ENCODE results near the gene ATP1A4. TPM values are rescaled to one million over a fixed set of nuclear protein-coding genes. Genes with fewer than 3 reads are reported as not detected.
A peak's percentile ranks its signal among the peaks of the same experiment; 100 is the strongest.

The ATP1A4 gene
- total and polyA plus RNA-seq, 9 of the 15 experiments (the other 6 are each of a cell fraction or from before 2014, with no cell fraction given), result 0.07 TPM; not detected in 8

DNA sequence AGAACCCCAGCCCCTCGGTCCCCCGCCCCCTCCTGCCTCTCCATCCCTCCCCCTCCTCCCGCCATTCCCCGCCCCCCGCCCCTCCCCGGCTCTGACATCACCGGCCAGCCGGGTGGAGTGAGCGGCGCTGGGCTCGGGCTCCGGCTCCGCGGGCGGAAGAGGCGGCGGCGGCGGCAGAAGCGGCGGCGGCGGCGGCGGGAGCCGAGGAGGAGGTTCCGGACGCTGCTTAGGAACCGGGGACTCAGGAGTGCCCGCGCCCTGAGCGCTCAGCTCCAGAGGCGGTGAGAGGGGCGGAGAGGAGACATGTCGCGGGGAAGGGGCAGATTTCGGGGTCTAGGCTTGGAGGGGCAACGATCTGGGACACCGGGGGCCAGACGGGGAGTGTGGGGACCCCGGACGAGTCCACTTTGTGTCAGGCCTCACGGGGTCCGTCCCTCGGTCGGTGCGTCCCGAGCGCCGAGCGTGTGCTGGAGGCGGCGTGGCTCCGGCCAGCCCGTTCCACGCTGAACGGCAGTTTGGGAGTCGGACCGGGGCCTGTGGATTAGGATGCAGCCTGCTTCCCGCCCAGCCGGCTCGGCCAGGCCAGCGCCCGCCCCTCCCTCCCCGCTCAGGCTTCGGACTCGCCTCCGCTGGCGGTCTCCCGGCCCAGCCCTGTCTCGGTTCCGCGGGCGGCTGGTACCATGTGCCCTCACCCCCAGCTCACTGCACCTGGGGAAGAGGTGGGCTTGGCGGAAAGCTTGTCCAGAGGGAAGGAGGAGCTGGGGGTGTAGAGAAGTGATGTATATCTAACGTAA lies 54.0 kb downstream of the ATP1A4 start, which contains the start of gene PEA15 (continued):
- TF ChIP-seq, protein P1, sequence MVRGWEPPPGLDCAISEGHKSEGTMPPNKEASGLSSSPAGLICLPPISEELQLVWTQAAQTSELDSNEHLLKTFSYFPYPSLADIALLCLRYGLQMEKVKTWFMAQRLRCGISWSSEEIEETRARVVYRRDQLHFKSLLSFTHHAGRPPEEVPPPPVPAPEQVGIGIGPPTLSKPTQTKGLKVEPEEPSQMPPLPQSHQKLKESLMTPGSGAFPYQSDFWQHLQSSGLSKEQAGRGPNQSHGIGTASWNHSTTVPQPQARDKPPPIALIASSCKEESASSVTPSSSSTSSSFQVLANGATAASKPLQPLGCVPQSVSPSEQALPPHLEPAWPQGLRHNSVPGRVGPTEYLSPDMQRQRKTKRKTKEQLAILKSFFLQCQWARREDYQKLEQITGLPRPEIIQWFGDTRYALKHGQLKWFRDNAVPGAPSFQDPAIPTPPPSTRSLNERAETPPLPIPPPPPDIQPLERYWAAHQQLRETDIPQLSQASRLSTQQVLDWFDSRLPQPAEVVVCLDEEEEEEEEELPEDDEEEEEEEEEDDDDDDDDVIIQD (CRISPR knock-in tag; IDR thresholded peaks at IDR 0.05), result no peak
- TF ChIP-seq SREBF2 (CRISPR knock-in tag; IDR thresholded peaks at IDR 0.05), result no peak
- TF ChIP-seq, protein P2, sequence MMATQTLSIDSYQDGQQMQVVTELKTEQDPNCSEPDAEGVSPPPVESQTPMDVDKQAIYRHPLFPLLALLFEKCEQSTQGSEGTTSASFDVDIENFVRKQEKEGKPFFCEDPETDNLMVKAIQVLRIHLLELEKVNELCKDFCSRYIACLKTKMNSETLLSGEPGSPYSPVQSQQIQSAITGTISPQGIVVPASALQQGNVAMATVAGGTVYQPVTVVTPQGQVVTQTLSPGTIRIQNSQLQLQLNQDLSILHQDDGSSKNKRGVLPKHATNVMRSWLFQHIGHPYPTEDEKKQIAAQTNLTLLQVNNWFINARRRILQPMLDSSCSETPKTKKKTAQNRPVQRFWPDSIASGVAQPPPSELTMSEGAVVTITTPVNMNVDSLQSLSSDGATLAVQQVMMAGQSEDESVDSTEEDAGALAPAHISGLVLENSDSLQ (IDR thresholded peaks at IDR 0.05), result no peak
- no peak for TF ChIP-seq ZNF699 (CRISPR knock-in tag; IDR thresholded peaks at IDR 0.05; ENCODE audit: insufficient replicate concordance)
- TF ChIP-seq U2AF1 (optimal IDR thresholded peaks at IDR 0.05; ENCODE audit: low read depth, low read length), result peak; percentile 23
- TF ChIP-seq ZMIZ1 (IDR thresholded peaks at IDR 0.05; ENCODE audit: low read depth in 2 of 2, low read length in 2 of 2), result no peak
- TF ChIP-seq SMAD1 (IDR thresholded peaks at IDR 0.05; ENCODE audit: low read depth, low read length, partially characterized antibody), result no peak
- no peak for TF ChIP-seq ZNF124 (CRISPR knock-in tag; IDR thresholded peaks at IDR 0.05)
- no peak for TF ChIP-seq TFAP4 (CRISPR knock-in tag; IDR thresholded peaks at IDR 0.05; ENCODE audit: borderline replicate concordance)
- no peak for TF ChIP-seq ZNF280A (IDR thresholded peaks at IDR 0.05; ENCODE audit: low read depth, partially characterized antibody)
- TF ChIP-seq ZNF253 (CRISPR knock-in tag; conservative IDR thresholded peaks at IDR 0.05), result no peak
- TF ChIP-seq BHLHE40 (IDR thresholded peaks at IDR 0.05; ENCODE audit: low read length), result no peak
- TF ChIP-seq CBFA2T3 (IDR thresholded peaks at IDR 0.05), result no peak
- no peak for TF ChIP-seq SMARCB1 (IDR thresholded peaks at IDR 0.05; ENCODE audit: insufficient read length, low read depth)

Data from K562 (cell line).